Left ventricle myocardium inferior (tissue), 1 donor: ENCODE data around the gene POU1F1. TPM values are rescaled to one million over a fixed set of nuclear protein-coding genes. Genes with fewer than 3 reads are reported as not detected.
"Not testable (repeated sequence)": the region's sequence is repeated elsewhere in the genome, so short reads cannot be mapped to it uniquely, and the experiment has no call there.

Experiments used
- DNase-seq: peaks from one replicate; pipeline ENCODE4 v3.0.0-alpha.2; 2020
- H3K27ac ChIP-seq: fragments of 200-600 bp; replicated peaks from 2 replicates; pipeline ENCODE4 v1.8.0; 2021
- H3K27me3 ChIP-seq: fragments of 200-600 bp; 2 replicates; pipeline ENCODE4 v1.8.0; 2021; ENCODE audit warnings: low read depth
- H3K36me3 ChIP-seq: fragments of 200-600 bp; 2 replicates; pipeline ENCODE4 v1.8.0; 2021
- H3K4me1 ChIP-seq: fragments of 200-600 bp; 2 replicates; pipeline ENCODE4 v1.8.0; 2021
- H3K4me3 ChIP-seq: fragments of 200-600 bp; 2 replicates; pipeline ENCODE4 v1.8.0; 2021; ENCODE audit warnings: mild to moderate bottlenecking, moderate library complexity
- H3K9me3 ChIP-seq: fragments of 200-600 bp; replicated peaks from 2 replicates; pipeline ENCODE4 v1.8.0; 2021
- intact Hi-C: fragments of 100-400 bp; cut with micrococcal nuclease; formaldehyde crosslinking; loops from one replicate; pipeline ENCODE4 v1.11.0; 2022
- total RNA-seq: library from RNA; stranded (reverse); fragmentation: NEBNext Ultra II Directional; extraction: Animal tissue kit (Norgen Biotek cat#: 25700); gene quantifications from one replicate; pipeline ENCODE4 v1.2.1, GENCODE V29; 2021
- TF ChIP-seq, protein P1 (sequence below): fragments of 200-600 bp; IDR thresholded peaks from 2 replicates; pipeline ENCODE4 v1.8.0; 2021; ENCODE audit warnings: antibody characterized with exemption, mild to moderate bottlenecking, borderline replicate concordance
- donor health status: DM: no; HTN: yes; CAD: no; lungs with severe emphysema.

Gene POU1F1
- total RNA-seq, 1 donor from 2014 or later = not detected

DNA sequence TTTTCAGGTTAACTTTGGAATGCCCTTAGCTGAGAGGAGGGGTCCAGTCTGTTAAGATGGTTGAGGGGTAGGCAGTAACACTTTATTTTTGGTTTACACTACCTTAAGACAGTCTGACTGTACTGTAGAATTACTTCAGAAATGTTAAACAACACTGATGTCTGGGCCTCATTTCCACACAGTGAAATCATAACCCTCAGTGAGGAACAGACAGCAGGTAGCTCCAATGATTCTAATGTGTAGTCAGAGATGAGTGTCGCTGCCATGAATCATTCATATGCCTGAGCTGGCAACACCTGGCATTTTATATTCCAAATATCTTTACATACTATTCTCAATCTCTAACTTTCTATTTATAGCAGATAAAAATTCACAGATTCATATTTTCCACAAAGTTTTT, 37.3 kb upstream of the POU1F1 start:
- no peak overlapping the region for H3K27ac ChIP-seq
- no peak for DNase-seq
- H3K4me3 ChIP-seq = no peak overlapping the region
- no peaks in the 10 kb centered on the region for H3K4me1 ChIP-seq
- intact Hi-C loops = no loop called here
- H3K27me3 ChIP-seq = no peaks in the 10 kb centered on the region
- TF ChIP-seq, protein P1, sequence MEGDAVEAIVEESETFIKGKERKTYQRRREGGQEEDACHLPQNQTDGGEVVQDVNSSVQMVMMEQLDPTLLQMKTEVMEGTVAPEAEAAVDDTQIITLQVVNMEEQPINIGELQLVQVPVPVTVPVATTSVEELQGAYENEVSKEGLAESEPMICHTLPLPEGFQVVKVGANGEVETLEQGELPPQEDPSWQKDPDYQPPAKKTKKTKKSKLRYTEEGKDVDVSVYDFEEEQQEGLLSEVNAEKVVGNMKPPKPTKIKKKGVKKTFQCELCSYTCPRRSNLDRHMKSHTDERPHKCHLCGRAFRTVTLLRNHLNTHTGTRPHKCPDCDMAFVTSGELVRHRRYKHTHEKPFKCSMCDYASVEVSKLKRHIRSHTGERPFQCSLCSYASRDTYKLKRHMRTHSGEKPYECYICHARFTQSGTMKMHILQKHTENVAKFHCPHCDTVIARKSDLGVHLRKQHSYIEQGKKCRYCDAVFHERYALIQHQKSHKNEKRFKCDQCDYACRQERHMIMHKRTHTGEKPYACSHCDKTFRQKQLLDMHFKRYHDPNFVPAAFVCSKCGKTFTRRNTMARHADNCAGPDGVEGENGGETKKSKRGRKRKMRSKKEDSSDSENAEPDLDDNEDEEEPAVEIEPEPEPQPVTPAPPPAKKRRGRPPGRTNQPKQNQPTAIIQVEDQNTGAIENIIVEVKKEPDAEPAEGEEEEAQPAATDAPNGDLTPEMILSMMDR = no peak
- H3K36me3 ChIP-seq = no peaks in the 10 kb centered on the region
- H3K9me3 ChIP-seq = no peaks in the 10 kb centered on the region

DNA sequence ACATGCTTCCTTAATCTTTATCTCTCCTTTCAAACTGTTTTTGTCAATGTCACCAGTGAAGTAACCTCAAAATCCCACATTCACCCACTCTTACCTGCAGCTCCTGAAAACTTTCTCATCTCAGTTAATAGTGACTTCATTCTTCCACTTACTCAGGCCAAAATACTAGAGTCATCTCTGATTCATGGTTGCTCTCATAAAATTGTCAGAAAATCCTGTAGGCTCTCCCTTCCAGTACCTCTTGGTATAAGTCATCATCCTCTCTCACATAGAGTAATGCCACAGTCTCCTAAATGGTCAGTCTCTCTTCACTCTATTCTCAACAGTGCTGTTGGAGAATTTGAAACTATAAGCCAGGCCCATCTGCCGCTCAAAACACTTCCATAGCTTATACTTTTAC, 34.9 kb upstream of the POU1F1 start:
- intact Hi-C loops = no loop called here
- Histone ChIP-seq H3K36me3 (no peaks in the 10 kb centered on the region), H3K4me1 (no peaks in the 10 kb centered on the region), H3K27ac (no peak overlapping the region), H3K27me3 (no peaks in the 10 kb centered on the region), H3K4me3 (no peak overlapping the region), H3K9me3 (no peaks in the 10 kb centered on the region)
- TF ChIP-seq, protein P1 = no peak
- DNase-seq = no peak

DNA sequence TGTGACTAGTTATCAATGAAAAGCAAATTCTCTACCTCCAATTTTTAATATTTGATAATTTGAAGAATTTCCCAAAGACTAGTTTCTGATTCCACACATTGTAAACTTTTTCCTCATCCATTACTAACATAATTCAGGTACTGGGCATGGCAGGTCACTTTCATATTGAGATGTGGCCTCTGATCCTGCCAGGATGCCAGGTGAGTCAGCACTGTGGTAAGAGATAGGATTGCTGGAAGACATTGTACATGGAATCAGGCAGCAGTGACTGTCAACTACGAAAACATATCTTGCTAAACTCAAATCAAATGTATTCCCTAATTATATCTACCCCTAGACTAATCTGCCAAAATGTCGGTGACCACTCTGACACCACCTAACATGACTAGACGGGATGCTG, 33.2 kb upstream of the POU1F1 start:
- H3K27me3 ChIP-seq = no peaks in the 10 kb centered on the region
- no peaks in the 10 kb centered on the region for H3K9me3 ChIP-seq
- H3K4me1 ChIP-seq = no peaks in the 10 kb centered on the region
- no peak overlapping the region for H3K27ac ChIP-seq
- DNase-seq = no peak
- no peaks in the 10 kb centered on the region for H3K36me3 ChIP-seq
- intact Hi-C loops = no loop called here
- no peak overlapping the region for H3K4me3 ChIP-seq
- TF ChIP-seq, protein P1 = no peak

DNA sequence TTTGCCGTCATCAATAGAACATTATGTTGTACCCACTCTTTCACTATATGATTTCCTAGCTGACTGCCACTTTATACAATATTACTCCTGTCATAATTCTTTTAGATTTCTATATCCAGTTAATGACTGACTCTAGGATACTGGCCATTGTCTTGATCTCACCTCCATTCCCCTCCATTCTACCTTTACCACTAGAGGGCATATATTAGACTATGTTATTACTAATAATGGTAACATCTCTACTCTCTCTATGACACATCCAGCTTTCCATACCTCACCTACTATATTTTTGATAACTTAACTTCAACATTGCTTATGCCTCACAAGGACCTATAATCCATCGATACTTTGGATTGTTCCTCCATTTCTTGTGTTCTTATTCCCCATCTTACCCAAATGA, 31.4 kb upstream of the POU1F1 start:
- TF ChIP-seq, protein P1 = no peak
- no peaks in the 10 kb centered on the region for H3K36me3 ChIP-seq
- intact Hi-C loops = no loop called here
- H3K27me3 ChIP-seq = peaks cover 10% of the 10 kb centered on the region
- no peaks in the 10 kb centered on the region for H3K9me3 ChIP-seq
- H3K27ac ChIP-seq = no peak overlapping the region
- no peaks in the 10 kb centered on the region for H3K4me1 ChIP-seq
- DNase-seq = no peak
- no peak overlapping the region for H3K4me3 ChIP-seq

DNA sequence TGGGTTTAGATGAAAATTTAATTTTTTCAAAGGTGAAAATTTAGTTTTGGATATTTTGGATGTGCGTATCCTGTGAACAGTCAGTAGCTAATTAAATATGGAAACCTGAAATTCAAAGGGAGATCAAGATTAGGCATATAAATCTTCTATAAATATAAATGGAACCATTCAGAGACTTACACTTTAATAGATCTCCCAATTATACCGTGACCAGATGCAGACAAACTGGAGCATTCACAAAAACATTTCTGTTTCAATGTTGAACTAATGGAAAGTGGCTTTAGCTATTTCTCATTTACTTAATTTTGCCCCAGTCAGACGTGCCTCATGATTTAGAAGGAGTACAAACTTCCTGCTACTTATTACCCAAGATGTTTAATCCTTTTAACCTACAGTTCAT, 29.1 kb upstream of the POU1F1 start:
- Histone ChIP-seq H3K27ac (no peak overlapping the region), H3K4me3 (no peak overlapping the region), H3K36me3 (no peaks in the 10 kb centered on the region), H3K9me3 (no peaks in the 10 kb centered on the region), H3K27me3 (peaks cover 10% of the 10 kb centered on the region), H3K4me1 (no peaks in the 10 kb centered on the region)
- TF ChIP-seq, protein P1 = no peak
- no peak for DNase-seq
- intact Hi-C loops = no loop called here

DNA sequence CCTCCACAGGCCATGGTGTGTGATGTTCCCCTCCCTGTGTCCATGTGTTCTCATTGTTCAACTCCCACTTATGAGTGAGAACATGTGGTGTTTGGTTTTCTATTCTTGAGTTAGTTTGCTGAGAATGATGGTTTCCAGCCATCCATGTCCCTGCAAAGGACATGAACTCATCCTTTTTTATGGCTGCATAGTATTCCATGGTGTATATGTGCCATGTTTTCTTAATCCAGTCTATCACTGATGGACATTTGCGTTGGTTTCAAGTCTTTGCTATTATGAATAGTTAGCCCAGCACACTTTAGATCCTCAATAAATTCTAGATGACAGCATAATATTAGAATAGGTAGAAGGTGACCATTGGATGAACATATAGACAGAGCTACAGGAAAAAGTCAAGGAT, 28.6 kb upstream of the POU1F1 start:
- H3K9me3 ChIP-seq, DNase-seq, H3K4me3 ChIP-seq, H3K36me3 ChIP-seq, H3K27ac ChIP-seq, H3K27me3 ChIP-seq, intact Hi-C loops, H3K4me1 ChIP-seq: not testable (repeated sequence)
